DMS114 treated with DMSO at 0.1 percent for 48 hours (cell line): ENCODE results near the gene CACNA1A.
"Not testable (repeated sequence)": the region's sequence is repeated elsewhere in the genome, so short reads cannot be mapped to it uniquely, and the experiment has no call there.

ENCODE experiments used
- DNase-seq: peaks from one replicate; lab custom pipeline; 2025; ENCODE audit not compliant: unreplicated experiment; lab: John Stamatoyannopoulos, UW

Gene CACNA1A

DNA sequence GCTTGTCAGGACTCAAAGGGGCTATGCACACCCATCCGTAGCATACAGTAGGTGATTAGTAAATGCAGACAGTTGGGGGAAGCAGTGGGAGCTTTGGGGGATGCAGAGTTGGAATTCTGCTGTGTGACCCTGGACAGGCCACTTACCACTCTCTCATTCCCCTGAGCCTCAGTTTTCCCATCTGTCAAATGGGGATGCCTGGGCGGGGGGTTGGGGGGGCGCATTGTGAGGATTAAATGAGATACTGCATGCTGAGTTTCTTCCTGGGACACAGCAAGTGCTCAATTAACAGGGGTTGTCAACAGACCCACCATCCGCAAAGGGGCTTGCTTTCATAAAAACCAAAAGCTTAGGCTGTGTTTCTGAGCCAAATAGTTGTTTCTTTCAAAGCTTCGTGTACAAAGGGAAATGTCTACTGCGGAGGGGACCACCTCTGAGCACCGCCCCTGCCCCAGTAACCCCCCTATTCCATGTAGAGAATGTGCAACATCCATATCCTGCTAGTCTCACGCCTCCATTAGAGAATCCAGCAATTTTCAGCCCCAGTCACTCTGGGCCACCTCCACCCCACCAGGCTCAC, 223.7 kb downstream of the CACNA1A start:
- no peak for DNase-seq

DNA sequence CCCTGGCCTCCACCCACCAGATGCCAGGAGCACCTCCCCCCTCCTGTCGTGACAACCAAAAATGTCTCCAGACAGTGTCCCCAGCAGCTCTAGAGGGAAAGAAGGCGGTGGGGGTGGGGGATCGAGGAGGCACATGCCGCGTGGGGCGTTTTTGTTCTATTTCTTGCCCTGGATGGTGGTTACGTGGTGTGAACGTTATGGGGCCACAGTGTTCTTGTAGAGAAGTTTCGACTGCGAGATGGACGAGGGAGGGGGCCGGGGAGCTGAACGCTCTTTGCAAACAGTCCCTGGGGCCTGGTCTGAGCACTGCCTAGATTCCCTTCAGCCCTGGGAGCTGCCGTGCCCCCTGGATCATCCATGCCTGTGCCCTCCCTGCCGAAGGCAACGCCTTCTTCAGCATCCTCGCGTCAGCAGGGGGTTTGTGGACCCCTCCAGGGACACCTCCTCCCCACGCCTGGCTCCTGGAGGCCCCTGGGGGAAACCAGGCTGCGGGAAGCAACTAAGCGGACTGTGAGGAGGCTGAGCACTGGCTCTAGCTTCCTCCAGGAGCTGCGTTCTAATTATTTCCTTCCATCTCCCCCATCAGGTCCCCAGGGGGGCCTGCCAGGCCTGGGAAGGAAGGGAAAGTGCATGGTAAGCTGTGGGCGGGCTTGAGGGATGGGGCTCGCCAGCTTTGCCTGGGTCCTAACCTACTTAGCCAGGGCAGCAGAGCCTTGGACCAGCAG, 224.6 kb downstream of the CACNA1A start:
- DNase-seq: no peak

DNA sequence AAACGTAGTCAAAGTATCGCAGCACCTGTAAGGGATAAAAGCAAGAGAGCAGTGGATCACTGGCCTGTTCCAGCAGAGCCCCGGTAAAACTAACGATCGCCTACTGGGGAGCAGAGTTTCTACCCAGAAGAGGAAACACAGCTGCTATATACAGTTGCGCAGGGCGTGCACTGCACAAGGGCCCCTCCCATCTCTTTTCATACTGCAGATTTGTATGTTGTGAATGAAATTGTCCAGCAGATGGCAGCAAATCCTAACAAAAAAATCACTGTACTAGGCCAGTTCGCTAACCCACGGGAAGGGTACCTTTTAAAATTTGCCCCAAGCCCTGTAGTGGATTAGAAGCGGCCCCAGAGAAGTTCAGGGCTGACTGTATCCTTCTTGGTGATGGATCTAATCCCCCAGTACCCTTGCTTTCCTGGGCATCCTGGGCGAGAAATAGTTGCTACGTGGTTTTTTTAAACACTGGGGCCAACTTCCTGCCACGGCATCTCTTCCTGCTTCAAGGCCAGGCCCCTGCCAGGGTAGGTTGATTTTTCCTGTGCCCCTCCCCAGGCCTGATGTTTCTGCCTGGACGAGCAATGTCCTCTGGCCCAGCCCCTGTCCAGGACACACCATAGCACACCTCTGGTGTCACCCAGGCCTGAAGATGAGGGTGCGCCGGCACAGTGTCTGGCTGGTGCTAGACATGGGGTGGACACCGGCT, 229.0 kb downstream of the CACNA1A start:
- peak; percentile 30 for DNase-seq

DNA sequence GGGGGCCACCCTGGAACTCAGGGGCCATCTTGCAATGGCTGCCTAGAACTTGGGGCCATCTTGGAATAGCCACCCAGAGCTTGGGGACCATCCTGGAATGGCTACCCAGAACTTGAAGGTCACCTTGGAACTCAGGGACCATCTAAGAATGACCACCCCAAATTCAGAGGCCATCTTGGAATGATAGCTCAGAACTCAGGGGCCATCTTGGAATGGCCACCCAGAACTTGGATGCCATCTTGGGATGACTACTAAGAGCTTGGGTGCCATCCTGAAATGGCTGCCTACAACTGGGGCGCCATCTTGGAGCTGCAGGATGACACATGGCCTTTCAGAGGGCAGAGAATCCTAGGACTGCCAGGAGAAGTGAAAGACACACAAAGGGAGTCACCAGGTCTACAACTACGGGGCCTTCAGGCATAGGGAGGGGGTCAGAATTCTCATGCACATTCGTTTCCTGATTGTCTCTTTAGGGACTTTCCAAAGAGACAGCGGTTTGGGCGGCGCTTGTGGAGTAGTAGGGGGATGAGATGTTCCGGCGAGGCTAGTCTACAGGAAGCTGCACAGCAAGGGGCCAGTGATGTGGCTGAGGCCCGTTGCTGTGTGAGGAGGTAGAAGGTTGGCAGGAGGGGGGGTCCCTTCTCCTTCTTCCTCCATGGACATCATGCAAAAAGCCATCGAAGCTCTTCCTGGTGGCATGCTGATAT, 231.1 kb downstream of the CACNA1A start:
- no peak for DNase-seq

DNA sequence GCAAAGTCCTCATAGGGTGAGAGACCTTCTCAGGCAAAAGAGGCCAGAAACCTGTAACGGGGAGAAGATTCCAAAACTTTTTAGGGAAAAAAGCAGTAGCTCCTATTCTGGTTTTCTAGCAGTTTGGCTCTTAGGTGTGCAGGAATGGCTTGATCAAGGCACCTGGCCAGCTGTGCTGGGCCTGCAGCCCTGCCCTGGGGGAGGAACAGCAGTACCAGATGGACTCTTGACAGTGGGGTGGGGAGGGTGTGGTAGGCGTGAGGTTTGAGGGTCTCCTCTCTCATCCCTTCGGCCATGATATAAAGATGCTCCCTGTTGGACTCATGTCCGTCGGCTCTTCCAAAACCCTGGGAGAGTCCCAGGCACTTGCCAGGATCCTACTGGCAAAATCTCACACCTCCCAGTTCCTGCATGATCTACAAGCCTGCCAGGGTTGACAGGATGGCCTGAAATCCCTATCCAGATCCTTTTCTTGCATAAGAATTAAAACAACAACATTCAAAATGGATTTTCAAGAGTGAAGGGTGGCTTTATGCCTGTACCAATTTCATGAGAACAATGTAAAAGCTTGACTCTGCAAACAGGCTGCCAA, 235.7 kb downstream of the CACNA1A start:
- no peak for DNase-seq

DNA sequence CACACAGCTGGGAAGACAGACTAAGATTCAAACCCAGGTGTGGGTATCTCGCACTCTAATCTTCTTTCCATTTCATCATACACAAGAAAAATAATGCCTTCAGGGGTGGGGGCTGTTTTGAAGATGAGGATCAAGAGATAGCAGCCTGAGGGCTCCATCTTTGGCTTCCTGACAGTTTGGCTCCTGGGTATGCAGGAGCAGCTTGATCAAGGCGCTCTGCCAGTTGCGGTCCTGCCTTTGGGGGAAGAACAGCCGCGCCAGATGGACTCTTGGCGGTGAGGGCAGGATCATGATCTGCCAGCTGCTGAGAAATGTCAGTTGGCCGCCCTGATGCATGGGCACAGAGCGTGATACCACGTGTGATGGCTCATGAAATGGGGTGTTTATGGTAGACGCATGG, 236.9 kb downstream of the CACNA1A start:
- DNase-seq: no peak

DNA sequence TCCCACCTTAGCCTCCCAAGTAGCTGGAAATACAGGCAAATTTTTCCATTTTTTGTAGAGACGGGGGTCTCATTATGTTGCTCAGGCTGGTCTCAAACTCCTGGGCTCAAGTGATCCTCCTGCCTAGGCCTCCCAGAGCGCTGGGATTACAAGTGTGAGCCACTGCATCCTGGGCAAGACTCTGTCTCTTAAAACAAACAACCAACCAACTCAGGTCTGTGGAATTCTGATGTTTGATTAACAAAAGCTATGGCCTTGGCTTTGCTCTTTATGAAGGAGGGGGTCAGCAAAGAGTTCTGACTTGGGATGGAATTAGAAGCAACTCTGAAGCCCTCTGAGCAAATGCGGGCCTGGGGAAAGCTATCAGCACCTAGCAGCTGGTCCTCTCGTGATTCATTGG, 238.4 kb downstream of the CACNA1A start:
- DNase-seq: no peak

DNA sequence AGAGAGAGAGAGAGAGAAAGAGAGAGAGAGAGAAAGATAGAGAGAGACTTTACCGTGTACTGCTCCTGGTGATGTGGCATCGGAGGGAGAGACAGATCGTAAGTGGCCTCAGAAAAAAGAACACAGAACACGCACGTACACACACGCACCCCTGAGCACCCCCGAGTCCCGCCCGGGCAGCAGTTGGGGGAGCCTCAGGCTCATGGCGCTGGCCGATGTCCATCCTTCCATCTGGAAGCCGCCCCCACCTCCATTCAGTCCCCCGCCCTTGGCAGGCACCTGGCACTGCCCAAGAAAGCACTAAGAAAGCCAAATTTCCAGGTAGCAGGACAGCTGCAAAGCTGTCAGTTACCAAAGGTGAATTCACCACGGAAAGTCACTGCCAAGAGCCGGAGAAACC, 239.1 kb downstream of the CACNA1A start:
- DNase-seq: no peak

DNA sequence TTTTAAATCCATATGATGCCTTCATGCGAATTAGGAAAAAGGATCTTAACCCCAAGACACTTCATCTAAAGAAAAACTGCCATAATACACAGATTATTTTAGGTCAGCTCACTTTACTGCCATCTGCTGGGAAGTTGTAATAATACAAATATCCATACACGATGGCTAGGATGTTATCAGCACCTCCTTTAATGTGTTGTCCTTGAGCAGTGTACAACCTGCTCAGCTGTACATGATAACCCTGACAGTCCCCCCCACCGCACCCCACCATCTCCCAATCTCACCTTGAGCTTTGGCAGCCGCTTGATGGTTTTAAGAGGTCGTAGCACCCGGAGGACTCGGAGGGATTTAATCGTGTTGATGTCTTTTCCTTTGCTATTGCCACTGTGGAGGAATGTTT, 243.8 kb downstream of the CACNA1A start:
- peak; percentile 10 for DNase-seq

DNA sequence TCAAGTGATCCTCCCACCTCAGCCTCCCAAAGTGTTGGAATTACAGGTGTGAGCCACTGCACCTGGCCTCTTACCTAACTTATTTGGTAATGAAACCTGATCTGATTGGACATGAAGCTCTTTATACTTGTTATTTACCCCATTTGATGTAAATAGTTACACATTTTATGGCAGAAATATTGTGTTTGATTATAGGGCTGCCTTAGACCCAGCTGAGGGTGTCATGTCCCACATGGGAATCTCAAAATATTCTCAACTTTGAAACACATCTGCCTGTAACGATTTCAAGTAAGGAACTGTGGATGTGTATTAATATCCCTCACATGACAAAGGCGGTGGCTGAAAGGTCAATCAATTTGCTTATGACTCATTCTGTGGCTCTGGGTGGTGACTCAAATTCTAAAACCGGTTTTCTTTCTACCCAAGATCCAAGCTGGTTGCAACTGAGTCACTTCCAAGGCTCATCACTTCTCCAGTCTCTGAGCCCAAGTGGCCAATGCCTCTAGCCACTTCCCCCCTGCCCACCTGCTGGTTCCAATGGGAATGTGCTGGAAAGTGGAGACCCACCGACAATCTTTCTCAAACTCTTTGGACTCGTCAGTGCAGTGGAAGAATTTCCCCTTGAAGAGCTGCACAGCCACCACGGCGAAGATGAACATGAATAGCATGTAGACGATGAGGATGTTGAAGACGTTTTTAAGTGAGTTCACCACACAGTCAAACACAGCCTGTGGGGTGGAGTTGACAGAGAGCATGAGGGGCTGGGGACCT, 245.2 kb downstream of the CACNA1A start:
- no peak for DNase-seq

DNA sequence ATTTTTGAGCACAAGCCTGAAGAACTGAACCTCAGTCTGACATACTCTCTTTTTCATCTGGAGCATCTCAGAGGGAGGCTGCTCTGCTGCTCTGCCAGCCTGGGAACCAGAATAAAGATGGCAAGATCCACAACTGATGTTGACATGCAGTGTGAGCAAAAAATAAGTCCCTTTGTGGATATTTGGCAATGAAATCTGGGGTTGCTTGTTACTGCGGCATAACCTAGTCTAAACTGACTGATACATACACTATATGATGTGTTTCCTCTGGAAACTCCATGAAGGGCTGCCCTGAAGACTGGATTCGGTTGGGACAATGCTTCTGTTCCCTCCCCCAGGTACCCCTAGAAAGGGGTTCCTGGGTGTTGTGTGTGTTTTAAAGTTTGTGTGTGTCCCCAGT, 249.4 kb downstream of the CACNA1A start:
- DNase-seq: no peak

DNA sequence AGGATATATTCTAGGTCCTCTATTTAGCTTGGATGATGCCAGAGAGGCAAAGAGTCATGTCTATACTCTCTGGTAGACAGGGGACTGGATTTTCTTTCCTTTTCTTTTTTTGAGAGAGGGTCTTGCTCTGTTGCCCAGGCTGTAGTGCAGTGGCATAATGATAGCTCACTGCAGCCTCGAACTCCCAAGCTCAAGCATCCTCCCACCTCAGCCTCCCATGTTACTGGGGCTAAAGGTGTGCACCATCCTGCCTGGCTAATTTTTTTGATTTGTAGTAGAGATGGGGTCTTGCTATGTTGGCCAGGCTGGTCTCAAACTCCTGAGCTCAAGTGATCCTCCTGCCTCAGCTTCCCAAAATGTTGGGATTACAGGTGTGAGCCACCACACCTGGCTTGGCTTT, 249.9 kb downstream of the CACNA1A start:
- DNase-seq: not testable (repeated sequence)

DNA sequence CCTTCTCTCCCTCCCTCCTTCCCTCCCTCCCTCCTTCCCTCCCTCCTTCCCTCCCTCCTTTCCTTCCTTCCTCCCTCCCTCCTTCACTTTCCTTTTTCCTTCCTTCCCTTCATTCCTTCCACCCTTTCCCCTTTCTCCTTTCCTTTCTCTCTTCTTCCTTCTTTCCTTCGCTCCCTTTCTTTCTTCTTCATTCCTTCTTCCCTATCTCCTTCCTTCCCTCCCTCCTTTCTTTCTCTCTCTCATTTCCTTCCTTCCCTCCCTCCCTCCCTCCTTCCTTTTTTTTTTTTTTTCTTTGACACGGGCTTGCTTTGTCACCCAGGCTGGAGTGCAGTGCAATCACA, 250.6 kb downstream of the CACNA1A start:
- DNase-seq: no peak

DNA sequence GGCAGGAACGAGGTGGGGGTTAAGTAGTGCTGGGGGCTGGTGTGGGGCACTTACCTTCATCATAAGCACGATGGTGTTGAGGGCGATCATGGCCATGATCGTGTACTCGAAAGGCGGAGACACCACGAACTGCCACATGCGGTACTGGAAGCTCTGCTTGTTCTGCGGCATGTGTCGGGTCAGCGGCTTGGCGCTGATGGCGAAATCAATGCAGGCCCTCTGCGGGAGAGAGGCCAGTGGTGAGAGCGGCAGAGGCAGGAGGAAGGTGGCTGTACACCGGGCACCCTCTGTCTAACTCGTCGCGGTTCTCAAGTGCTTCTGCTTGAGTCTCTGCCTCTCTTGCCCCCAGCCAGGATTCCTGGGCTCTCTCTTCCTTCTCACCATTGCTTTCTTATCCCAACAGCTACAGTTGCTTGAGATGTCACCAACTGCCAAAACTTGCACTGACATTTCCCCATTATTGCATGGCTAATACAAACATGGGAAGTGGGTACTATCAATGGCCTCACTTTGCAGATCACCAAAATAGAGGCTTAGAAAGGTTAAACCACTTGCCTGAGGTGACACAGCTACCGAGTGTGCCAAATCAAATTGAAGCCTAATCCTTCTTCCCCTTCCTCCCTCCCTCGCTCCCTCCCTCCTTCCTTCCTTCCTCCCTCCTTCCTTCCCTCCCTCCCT, 251.1 kb downstream of the CACNA1A start:
- DNase-seq: no peak

DNA sequence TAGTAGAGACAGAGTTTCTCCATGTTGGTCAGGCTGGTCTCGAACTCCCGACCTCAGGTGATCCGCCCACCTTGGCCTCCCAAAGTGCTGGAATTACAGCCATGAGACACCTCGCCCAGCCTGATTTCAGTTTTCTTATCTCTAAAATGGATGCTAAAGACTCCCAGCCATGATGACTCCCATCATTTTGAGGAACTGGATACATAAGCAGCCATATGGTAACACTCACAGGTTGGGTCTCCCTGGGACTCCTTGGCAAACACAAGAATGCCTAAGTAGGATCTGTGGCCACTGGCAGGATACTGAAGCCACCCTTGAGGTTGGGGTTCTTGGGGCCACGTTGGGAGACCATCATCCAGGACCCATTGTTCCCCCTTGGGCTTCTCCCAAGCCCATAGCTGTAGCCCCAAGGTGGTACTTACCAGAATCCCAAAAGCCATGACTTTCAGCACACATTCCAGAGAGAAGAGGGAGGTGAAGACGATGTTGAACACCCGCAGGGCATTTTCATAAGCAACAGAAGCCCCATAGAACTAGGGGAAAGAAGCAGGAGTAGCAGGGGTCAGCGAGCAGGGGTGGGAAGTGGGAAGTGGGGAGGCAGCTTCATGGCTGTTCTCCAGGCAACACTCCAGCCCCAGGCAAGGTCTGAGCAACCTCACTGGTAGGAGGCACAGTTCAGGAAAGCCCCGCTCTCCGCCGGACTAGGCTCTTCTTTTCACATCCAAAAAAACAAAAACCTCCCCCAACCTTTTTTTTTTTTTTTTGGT, 253.5 kb downstream of the CACNA1A start:
- no peak for DNase-seq

DNA sequence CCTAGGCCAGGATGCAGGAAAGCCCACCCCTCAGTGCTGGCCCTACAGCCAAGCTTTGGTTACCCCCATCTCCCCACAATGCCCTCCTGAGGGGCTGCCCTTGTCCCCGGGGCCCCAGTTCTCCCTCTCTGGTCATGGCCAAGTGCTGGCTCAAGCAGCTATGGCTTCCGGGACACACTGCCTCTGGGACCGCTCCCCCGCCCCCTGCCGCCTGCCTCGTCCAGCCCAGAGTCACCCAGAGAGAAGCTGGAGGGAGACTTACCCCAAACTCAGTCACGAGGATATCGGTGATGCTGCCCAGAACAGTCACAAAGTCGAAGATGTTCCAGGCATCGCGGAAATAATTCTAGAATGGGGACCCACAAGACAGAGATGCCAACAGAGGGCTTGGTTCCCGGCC, 261.4 kb downstream of the CACNA1A start:
- DNase-seq: no peak

DNA sequence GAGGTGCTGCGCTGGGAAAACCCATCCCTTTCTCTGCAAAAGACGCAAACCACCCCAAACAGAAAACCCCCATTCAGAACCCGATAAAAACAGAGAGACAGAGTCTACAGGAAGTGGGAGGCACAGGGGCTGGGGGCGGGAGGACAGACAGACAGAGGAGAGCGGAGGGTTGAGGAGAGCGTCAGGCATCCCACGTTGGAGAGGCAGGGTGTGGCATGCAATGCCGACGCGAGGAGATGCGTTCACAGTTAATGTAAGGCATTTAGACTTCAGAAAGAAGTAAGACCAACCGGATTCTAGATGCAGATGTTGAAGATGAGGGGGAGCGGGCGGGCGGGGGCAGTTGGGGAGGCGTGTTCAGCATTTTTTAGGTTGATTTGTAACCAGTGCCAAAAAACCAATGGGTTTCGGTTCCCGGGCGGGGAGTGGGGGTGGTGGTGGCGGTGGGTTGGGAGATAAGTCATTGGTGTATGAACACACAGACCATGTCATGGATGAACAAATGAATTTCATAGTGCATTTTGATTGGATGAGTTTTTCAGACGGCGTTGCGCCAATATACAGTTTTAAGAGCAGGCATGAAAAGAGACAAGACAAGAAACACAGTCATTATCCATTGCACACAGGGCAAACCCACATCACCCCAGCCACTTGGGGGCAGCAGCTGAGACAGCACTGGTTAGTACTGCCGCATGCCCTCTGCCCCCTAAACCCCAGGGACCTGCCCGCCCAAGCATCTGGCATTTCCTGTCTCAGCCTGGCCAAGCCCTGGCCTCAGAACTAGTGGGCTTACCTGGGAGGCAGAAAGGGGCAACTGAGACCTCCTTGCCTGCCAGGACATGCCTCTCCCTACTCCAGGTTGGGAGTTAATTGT, 264.8 kb downstream of the CACNA1A start:
- no peak for DNase-seq

DNA sequence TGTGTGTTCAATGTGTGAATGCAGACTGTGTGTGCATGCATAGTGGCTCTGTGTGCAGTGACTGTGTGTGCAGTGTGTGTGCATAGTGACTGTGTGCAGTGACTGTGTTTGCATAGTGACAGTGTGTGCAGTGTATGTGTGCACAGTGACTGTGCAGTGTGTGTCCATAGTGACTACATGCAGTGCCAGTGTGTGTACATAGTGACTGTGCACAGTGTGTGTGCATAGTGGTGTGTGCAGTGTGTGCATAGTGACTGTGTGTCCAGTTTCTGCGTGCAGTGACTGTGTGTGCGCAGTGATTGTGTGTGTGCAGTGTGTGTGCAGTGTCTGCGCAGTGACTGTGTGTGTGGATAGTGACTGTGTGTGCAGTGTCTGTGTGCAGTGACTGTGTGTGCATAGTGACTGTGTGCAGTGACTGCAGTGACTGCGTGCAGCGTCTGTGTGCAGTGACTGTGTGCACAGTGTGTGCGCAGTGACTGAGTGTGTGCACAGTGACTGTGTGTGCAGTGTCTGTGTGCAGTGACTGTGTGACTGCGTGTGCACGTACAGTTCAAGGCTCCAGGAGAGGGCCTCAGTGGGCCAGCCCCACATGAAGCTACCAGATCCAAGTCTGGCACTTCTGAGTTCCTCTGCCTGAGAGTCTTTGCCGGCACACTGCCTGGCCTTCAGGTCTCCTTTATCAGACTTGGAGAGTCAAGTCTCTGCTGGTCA, 265.8 kb downstream of the CACNA1A start:
- no peak for DNase-seq
